ENCODE measurements around the gene ABCF3.

The ABCF3 gene

GRCh38 chr3:184240384-184241140 lies 54.6 kb downstream of the ABCF3 start:
- Histone ChIP-seq H3K27ac (ENCODE audit: low read depth, low read length) (no peak overlapping the region), H3K4me1 (ENCODE audit: control insufficient read depth, insufficient read depth, low read length) (no peaks in the 10 kb centered on the region), H3K27me3 (ENCODE audit: control insufficient read depth, insufficient read depth, low read length) (no peaks in the 10 kb centered on the region), H3K36me3 (ENCODE audit: control insufficient read depth, insufficient read depth, low read length) (peaks cover 27% of the 10 kb centered on the region), H3K9ac (ENCODE audit: low read length) (no peak overlapping the region), H3K4me3 (ENCODE audit: low read length) (no peak overlapping the region)

GRCh38 chr3:184241141-184241446 lies 55.1 kb downstream of the ABCF3 start:
- Histone ChIP-seq H3K27ac (ENCODE audit: low read depth, low read length) (no peak overlapping the region), H3K27me3 (ENCODE audit: control insufficient read depth, insufficient read depth, low read length) (no peaks in the 10 kb centered on the region), H3K9ac (ENCODE audit: low read length) (no peak overlapping the region), H3K4me1 (ENCODE audit: control insufficient read depth, insufficient read depth, low read length) (no peaks in the 10 kb centered on the region), H3K36me3 (ENCODE audit: control insufficient read depth, insufficient read depth, low read length) (peaks cover 28% of the 10 kb centered on the region), H3K4me3 (ENCODE audit: low read length) (peak overlapping the region; percentile 21)

- no peak overlapping the region for H3K4me3 ChIP-seq (ENCODE audit: low read length)
- no peak overlapping the region for H3K27ac ChIP-seq (ENCODE audit: low read depth, low read length)
- no peaks in the 10 kb centered on the region for H3K27me3 ChIP-seq (ENCODE audit: control insufficient read depth, insufficient read depth, low read length)
- no peaks in the 10 kb centered on the region for H3K4me1 ChIP-seq (ENCODE audit: control insufficient read depth, insufficient read depth, low read length)
- no peak overlapping the region for H3K9ac ChIP-seq (ENCODE audit: low read length)
- H3K36me3 ChIP-seq (ENCODE audit: control insufficient read depth, insufficient read depth, low read length): peaks cover 28% of the 10 kb centered on the region
These were observed 55.7 kb downstream of the ABCF3 start for GRCh38 chr3:184241447-184242296.

GRCh38 chr3:184242297-184242685 lies 56.3 kb downstream of the ABCF3 start:
- H3K4me1 ChIP-seq (ENCODE audit: control insufficient read depth, insufficient read depth, low read length): no peaks in the 10 kb centered on the region
- H3K9ac ChIP-seq (ENCODE audit: low read length): no peak overlapping the region
- no peak overlapping the region for H3K4me3 ChIP-seq (ENCODE audit: low read length)
- H3K27ac ChIP-seq (ENCODE audit: low read depth, low read length): no peak overlapping the region
- H3K27me3 ChIP-seq (ENCODE audit: control insufficient read depth, insufficient read depth, low read length): no peaks in the 10 kb centered on the region
- H3K36me3 ChIP-seq (ENCODE audit: control insufficient read depth, insufficient read depth, low read length): peaks cover 28% of the 10 kb centered on the region
